Lower leg skin (tissue), 4 donors: ENCODE measurements around the gene SF3B6. TPM values are rescaled to one million over a fixed set of nuclear protein-coding genes. Genes with fewer than 3 reads are reported as not detected.
"Not testable (repeated sequence)": the region's sequence is repeated elsewhere in the genome, so short reads cannot be mapped to it uniquely, and the experiment has no call there.

ENCODE experiments used
- DNase-seq, 2 donors: peaks; one replicate each; pipeline ENCODE4 v3.0.0-alpha.2; 2019; ENCODE audit warnings: low spot score in 2 of 2
- H3K4me3 ChIP-seq: fragments of 200-600 bp; sonication (generic); 2 replicates; pipeline ENCODE4 v1.5.1; 2017; ENCODE audit warnings: mild to moderate bottlenecking, low read depth; ENCODE audit not compliant: poor library complexity, severe bottlenecking
- POLR2A ChIP-seq, 2 donors: fragments of 450-650 bp; IDR thresholded peaks; one replicate each; pipeline ENCODE4 v1.6.1; 2016 to 2017; ENCODE audit warnings: antibody characterized with exemption in 2 of 2, mild to moderate bottlenecking in 1 of 2, moderate library complexity in 1 of 2
- WGBS, 2 donors: methylation state at CpG; one replicate each; pipeline ENCODE4 v1.1.5; 2018; 5-methylcytosine and 5-hydroxymethylcytosine counted together
- intact Hi-C: fragments of 100-400 bp; cut with DNase I; formaldehyde crosslinking; loops from one replicate; pipeline ENCODE4 v1.15.0; 2023; ENCODE audit warnings: low total_unique reads
- total RNA-seq, 4 donors: library from RNA; depleted of rRNA; stranded (reverse); fragments of >200 nt; gene quantifications; one replicate each; pipeline ENCODE4 v1.1.0, GENCODE V29; 2016
- TF ChIP-seq, protein P1 (sequence below), 3 donors: fragments of 450-650 bp; IDR thresholded peaks; one replicate each; pipeline ENCODE4 v1.5.1; 2016; ENCODE audit warnings: antibody characterized with exemption in 3 of 3, mild to moderate bottlenecking in 3 of 3, moderate library complexity in 2 of 3

Gene SF3B6
- total RNA-seq, 4 donors from 2014 or later = 81.3 to 90.8 (median 86.5) TPM

DNA sequence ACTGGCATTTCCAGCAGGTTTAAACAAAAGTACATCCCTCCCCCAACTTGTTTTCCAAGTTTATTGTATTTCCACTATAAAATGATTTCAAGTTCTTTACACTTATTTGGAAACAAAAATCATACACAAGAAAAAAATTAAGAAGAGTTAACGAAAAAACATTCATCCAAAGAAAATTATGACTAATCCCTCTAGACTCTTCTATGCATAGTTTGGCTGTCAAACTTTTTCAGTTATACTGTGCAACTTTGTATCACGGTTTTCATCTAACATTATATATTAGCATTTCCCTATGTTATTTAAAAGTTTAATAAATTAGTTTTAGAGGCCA lies 29.6 kb downstream of the SF3B6 start:
- intact Hi-C loops = no loop called here
- 2 to 5% methylated on average over 2 of the region's 2 CpGs for WGBS, 2 donors

DNA sequence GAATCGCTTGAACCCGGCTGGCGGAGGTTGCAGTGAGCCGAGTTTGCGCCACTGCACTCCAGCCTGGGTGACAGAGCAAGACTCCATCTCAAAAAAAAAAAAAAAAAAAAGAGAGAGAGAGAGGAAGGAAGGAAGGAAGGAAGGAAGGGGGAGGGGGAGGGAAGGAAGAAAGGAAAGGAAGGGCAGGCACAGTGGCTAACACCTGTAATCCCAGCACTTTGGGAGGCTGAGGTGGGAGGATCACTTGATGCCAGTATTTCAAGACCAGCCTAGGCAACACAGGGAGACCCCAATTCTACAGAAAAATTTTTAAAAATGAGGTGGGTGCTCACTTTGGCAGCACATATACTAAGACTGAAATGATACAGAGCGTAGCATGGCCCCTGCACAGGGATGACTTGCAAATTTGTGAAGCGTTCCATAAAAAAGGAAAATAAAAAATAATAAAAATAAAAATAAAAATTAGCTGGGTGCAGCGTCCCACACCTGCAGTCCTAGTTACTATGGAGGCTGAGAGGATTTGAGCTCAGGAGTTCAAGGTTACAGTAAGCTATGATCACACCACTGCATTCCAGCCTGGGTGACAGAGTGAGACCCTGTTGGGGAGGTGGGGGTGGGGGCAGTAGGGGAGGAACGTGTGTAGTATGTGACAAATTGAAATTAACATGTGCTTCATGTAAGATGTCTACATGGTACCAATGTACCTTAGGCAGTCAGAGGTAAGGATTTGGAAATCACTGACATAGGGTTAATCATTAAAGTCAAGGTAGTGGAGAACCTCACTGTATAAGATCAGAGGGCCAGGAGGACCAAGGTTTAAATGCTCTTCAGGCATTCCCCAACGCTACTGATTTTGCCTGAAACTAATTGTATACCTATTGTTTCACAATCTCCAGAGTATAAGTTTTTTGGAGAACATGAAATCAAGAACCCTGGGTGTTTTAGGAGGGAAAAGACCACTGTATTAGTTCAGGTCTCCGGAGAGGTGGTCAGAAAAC lies 30.3 kb downstream of the SF3B6 start:
- no peak for DNase-seq
- TF ChIP-seq, protein P1, sequence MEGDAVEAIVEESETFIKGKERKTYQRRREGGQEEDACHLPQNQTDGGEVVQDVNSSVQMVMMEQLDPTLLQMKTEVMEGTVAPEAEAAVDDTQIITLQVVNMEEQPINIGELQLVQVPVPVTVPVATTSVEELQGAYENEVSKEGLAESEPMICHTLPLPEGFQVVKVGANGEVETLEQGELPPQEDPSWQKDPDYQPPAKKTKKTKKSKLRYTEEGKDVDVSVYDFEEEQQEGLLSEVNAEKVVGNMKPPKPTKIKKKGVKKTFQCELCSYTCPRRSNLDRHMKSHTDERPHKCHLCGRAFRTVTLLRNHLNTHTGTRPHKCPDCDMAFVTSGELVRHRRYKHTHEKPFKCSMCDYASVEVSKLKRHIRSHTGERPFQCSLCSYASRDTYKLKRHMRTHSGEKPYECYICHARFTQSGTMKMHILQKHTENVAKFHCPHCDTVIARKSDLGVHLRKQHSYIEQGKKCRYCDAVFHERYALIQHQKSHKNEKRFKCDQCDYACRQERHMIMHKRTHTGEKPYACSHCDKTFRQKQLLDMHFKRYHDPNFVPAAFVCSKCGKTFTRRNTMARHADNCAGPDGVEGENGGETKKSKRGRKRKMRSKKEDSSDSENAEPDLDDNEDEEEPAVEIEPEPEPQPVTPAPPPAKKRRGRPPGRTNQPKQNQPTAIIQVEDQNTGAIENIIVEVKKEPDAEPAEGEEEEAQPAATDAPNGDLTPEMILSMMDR (IDR thresholded peaks at IDR 0.05) = no peak
- TF ChIP-seq POLR2A (IDR thresholded peaks at IDR 0.05) = no peak
- intact Hi-C loops = no loop called here
- H3K4me3 ChIP-seq = no peak overlapping the region
- WGBS, 2 donors = 79 to 81% methylated on average over 11 of the region's 11 CpGs

More for the DNA sequence above, 29.6 kb downstream of the SF3B6 start:
- DNase-seq = no peak
- H3K4me3 ChIP-seq = peak overlapping the region; percentile 71
- TF ChIP-seq, protein P1 (IDR thresholded peaks at IDR 0.05) = no peak
- TF ChIP-seq POLR2A (IDR thresholded peaks at IDR 0.05) = no peak

DNA sequence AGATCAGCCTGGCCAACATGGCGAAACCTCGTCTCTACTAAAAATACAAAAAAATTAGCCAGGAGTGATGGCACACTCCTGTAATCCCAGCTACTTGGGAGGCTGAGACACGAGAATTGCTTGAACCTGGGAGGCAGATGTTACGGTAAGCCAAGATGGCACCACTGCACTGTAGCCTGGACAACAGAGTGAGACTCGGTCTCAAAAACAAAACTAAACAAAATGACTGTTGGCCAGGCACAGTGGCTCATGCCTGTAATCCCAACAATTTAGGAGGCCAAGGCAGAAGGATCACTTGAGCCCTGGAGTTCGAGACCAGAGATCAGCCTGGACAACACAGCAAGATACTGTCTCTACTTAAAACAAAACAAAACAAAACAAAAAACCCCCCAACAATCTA lies 33.0 kb downstream of the SF3B6 start:
- H3K4me3 ChIP-seq, DNase-seq, intact Hi-C loops: not testable (repeated sequence)
- WGBS, 2 donors = 90 to 94% methylated on average over 6 of the region's 6 CpGs

DNA sequence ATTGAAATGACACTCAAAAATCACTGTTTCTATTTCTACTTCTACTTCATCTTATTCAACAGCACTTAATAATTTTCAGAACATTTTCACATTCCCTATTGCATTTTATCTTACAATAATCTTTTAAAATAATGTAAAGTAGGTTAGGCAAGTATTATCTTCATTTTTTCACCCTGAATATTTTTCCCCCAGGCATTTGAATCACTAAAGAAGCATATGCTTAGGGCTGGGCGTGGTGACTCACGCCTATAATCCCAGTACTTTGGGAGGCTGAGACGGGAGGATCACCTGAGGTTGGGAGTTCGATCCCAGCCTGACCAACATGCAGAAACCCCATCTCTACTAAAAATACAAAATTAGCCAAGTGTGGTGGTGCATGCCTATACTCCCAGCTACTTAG lies 35.6 kb downstream of the SF3B6 start:
- intact Hi-C loops = no loop called here
- TF ChIP-seq, protein P1 (IDR thresholded peaks at IDR 0.05) = no peak
- TF ChIP-seq POLR2A (IDR thresholded peaks at IDR 0.05) = no peak
- peak in 1 of 2 donors; percentile 37 for DNase-seq
- no peak overlapping the region for H3K4me3 ChIP-seq
- 85 to 93% methylated on average over 4 of the region's 4 CpGs for WGBS, 2 donors

DNA sequence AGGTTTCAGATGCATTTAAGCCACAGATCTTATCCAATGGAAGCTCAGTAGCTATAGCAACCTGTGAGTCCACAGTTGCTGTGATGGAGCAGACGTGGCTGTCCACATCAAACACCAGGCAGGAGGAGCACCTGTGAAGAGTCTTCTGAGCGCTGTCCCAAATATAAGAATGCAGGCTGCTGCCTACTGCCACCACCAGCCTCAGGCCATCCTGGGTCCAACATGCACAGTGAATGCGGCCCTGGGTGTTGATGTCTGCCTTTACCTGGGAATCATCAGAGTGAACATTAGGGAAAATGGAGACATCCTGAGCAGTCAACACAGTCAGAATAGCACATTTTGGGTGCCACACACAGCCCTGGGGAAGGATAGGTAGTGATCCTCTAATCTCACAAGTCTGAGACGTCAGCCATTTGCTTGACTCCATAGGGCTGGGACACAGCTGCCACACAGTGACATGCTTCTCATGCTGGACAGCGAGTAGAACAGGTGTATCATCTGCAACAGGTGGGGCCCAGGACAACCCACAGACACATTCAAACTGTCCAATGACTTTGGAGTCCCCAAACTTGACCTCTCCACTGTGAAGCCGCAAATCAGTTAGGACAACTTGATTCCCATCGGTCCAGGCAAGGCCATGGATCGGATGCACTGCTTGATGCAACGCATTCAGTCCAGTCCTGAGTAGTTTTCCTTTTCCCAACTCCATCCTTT lies 37.2 kb downstream of the SF3B6 start:
- no peak for TF ChIP-seq POLR2A (IDR thresholded peaks at IDR 0.05)
- intact Hi-C loops = no loop called here
- no peak overlapping the region for H3K4me3 ChIP-seq
- WGBS, 2 donors = 88 to 96% methylated on average over 9 of the region's 9 CpGs
- no peak for DNase-seq

DNA sequence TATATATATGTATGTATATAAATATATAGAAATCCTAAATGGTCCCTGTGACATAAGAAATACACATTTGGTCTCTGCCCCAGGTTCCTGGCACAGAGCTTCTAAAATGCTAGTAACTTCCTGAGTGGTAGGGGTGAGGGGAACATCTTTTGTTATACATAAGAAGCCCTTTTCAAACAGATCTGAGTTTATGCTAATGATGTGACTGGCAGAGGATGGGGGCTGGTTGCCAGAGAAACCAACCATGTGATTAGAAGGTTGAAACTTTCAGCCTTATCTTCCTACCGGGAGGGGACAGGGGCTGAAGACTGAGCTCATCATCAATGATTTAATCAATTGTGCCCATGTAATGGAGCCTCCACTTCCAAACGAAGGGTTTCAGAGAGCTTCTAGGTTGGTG lies 49.9 kb downstream of the SF3B6 start:
- 74 to 83% methylated on average over 2 of the region's 2 CpGs for WGBS, 2 donors
- DNase-seq = peak in 1 of 2 donors; percentile 34
- no peak overlapping the region for H3K4me3 ChIP-seq
- no peak for TF ChIP-seq POLR2A (IDR thresholded peaks at IDR 0.05)
- TF ChIP-seq, protein P1 (IDR thresholded peaks at IDR 0.05) = no peak
- intact Hi-C loops = no loop called here
